HG02938 (cell line): ENCODE results near the gene ZNF281.
"Not testable (repeated sequence)": the region's sequence is repeated elsewhere in the genome, so short reads cannot be mapped to it uniquely, and the experiment has no call there.

Source experiments
- ATAC-seq: cut with Tn5 transposase; IDR thresholded peaks from one replicate; pipeline ENCODE4 v1.9.1; 2021; ENCODE audit warnings: mild to moderate bottlenecking, moderate library complexity; ENCODE audit not compliant: unreplicated experiment

ZNF281 gene

DNA sequence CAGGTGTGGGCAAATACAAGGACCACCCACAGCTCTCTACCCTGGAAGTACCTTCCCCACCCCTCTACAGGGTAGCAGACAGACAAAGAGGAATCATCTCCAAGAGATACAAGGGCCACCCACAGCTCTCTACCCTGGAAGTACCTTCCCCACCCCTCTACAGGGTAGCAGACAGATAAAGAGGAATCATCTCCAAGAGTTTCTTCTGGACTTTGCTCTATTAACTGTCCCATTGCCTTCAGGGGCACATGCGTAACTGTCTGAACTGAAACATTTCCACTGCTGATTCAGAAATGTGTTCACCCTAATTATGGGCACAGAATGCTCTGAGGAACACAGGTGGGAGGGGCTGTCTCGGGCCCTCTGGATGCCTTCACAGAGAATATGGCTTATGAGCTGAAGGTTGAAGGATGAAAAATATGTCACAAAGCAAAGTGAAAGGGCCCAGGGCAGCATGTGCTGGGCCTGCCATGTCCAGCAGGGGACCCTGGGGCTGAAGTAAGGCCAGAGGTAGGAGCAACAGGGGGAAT lies 43.9 kb downstream of the ZNF281 start:
- no peak for ATAC-seq

GRCh38 chr1:200364831-200365230 lies 45.0 kb downstream of the ZNF281 start:
- ATAC-seq, result no peak

DNA sequence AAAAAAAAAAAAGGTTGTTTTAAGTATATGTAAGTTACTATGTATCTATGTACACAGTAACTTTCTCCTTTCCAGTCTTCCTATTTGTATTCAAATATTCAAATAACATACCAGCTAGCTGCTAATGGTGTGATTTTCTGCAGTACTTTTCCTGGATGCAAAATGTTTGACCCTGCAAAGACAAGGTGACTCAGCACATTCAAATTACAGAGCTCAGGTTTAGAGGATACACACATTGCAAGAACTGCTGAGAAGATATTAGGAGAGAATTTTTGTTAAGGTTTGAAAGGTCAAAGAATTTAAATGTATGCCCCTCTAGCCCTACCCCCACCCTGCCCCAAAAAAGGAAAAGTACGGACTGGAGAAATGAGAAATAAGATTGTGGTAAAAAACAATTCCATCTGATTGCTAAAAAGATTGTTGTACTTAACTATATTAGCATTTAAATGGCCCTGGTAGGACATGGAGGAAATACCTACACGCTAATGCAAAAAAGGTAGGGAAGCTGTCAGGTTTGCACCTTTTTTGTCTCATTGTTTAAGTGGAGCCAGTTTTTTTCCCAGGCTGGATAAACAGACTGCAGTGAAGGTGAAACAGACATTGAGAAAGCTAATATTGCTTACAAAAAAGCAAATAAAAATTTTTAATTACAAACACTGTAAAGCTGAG lies 45.6 kb downstream of the ZNF281 start:
- ATAC-seq, result no peak

DNA sequence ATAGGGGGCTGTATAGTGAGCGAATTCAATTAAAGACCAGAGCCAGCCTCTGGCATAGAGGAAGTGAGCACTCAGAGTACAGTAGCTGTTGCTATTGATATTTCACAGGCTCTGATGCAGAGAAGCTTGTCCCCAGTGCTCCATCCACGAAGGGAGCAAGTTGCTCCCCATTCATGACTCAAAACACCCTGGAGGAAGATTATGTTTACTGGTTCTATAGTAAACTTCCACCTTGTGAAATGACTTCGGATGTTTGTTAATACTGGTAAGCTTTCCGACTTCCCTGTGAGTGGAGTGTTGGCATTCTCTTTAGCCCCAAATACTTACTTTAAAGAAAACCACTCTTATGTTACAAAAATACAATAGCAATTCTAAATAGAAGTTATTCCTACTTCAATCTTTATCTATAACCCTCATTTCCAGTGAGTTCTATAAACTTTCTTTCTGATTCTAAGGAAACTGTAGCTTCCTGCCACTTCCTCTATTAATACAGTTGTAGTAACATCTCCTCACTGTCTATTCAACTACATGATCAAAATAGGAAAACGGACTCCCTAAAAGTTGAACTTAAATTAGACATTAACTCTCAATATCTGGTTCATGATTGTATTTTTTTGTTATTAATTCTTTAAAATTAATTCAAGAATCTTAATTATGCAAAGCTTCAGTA lies 46.4 kb downstream of the ZNF281 start:
- no peak for ATAC-seq

- ATAC-seq, result no peak
Measured at GRCh38 chr1:200362421-200362820, 47.4 kb downstream of the ZNF281 start.

GRCh38 chr1:200359610-200360163 lies 50.1 kb downstream of the ZNF281 start:
- ATAC-seq, result no peak

DNA sequence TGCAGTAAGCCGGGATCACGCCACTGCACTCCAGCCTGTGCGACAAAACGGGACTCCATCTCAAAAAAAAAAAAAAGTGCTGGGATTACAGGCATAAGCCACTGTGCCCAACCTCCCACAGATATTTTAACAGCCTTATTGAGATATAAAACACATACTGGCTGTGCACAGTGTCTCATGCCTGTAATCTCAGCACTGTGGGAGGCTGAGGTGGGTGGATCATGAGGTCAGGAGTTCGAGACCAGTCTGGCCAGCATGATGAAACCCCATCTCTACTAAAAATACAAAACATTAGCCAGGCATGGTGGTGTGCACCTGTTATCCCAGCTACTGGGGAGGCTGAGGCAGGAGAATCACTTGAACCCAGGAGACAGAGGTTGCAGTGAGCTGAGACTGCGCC lies 51.9 kb downstream of the ZNF281 start:
- not testable (repeated sequence) for ATAC-seq

DNA sequence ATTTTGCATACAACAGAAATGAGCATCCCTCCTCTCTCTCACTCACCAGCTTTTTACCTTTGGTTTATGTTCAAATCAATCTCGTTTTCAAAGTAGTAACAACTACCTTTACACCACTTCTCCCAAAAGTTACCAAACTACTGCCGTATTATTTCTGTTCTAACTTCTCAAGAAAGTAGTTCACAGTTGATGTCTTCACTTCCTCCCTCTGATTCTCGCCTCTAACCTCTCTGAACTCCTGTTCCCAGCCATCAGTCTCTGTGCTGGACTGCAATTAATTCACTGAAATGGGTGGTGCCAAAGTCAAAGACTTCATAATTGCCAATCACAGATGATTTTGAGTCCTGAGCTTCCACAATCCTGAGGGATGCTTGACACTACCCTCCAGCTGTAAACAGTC lies 54.0 kb downstream of the ZNF281 start:
- no peak for ATAC-seq
